Activated CD8-positive, alpha-beta memory T cell treated with anti-CD3 and anti-CD28 coated beads for 24 hours (primary cell): Measurements from ENCODE around the gene FGD6.
"Not testable (repeated sequence)": the region's sequence is repeated elsewhere in the genome, so short reads cannot be mapped to it uniquely, and the experiment has no call there.

Source experiments
- DNase-seq: peaks from one replicate; pipeline ENCODE4 v3.0.0-alpha.2; 2020

The FGD6 gene

GRCh38 chr12:95217377-95218149, at the start of gene FGD6, which contains the start of gene VEZT:
FGD6 (minus strand) TSS chr12:95217467; CDS start chr12:95217240, 227 bp downstream.
VEZT (plus strand) TSS chr12:95217807; CDS start chr12:95217851, 44 bp downstream.
- DNase-seq = peak; percentile 96

- DNase-seq = no peak
Observed at GRCh38 chr12:95266254-95266653, 49.0 kb upstream of the FGD6 start.

DNA sequence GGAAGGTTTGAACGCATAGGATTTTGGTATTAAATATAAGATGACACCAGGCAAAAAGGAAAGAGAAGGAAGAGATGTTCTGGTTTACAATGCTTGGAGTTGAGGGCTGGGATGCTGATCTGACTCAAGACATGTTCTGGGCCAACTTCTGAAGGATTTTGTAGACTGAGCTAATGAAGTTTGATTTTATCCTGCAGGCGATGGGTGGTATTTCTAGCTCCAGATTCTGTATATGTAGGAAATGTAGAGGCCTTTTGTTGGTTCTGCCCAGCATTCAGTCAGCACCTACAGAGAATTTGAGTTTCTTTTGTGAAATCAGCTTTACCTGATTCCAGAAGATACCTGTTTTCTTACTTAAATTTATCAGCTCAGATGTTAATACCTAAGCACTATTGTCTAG, 48.5 kb upstream of the FGD6 start:
- DNase-seq = no peak

DNA sequence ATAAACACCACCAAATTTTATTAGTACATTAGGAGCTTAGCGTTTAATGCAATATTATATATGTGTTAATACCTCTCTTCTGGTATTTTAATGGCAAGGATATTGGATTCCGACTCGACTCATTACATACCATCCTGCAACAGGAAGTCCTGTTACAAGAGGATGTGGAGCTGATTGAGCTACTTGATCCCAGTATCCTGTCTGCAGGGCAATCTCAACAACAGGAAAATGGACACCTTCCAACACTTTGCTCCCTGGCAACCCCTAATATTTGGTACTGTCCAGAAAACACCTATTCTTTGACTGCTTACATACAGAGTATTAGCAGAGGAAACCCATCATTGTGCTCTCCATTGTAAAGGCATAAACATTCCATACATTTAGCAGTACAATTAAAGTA, 45.5 kb upstream of the FGD6 start:
- no peak for DNase-seq

DNA sequence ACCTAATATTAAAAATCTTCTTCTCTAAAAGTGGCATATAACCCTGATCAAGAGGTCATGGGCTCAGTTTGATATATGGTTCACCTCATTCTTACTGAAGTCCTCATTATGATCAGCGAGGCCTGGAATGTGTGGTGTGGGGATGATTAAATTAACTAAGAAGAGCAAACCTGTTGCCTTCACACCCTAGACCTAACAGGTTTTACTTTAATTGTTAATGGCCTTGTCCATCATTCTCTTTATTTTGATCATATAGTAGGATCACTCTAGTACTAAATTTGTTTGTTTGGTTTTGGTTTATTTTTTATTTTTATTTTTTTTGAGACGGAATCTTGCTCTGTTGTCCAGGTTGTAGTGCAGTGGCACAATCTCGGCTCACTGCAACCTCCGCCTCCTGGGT, 43.8 kb upstream of the FGD6 start:
- DNase-seq = no peak

- no peak for DNase-seq
Observed at GRCh38 chr12:95259368-95259767, 42.1 kb upstream of the FGD6 start.

DNA sequence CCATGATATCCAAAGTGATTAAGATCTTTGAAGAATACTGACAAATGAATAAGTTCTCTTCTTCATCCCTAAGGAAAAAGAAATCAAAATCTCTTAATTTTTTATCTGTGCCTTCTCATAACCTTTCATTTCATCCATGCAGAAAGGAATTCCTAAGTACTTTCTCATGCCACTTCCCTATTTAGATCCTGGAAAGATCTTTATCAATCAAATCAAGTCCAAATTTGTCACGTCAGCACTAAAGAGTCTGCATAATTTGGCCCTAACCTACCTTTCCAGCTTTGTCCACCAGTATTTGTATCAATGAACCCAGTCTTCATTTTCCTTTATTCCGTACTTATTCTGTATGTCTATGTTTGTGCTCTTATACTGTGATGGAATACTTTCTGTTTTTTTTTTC, 41.5 kb upstream of the FGD6 start:
- no peak for DNase-seq

- no peak for DNase-seq
Observed at GRCh38 chr12:95258151-95258550, 40.9 kb upstream of the FGD6 start.

- DNase-seq = no peak
Observed at GRCh38 chr12:95257541-95257940, 40.3 kb upstream of the FGD6 start.

- DNase-seq = no peak
Observed at GRCh38 chr12:95253386-95253785, 36.1 kb upstream of the FGD6 start.

- DNase-seq = no peak
Observed at GRCh38 chr12:95248604-95249360, 31.5 kb upstream of the FGD6 start.

GRCh38 chr12:95248095-95248494, 30.8 kb upstream of the FGD6 start:
- DNase-seq = no peak

GRCh38 chr12:95244350-95244749, 27.1 kb upstream of the FGD6 start:
- DNase-seq = no peak

DNA sequence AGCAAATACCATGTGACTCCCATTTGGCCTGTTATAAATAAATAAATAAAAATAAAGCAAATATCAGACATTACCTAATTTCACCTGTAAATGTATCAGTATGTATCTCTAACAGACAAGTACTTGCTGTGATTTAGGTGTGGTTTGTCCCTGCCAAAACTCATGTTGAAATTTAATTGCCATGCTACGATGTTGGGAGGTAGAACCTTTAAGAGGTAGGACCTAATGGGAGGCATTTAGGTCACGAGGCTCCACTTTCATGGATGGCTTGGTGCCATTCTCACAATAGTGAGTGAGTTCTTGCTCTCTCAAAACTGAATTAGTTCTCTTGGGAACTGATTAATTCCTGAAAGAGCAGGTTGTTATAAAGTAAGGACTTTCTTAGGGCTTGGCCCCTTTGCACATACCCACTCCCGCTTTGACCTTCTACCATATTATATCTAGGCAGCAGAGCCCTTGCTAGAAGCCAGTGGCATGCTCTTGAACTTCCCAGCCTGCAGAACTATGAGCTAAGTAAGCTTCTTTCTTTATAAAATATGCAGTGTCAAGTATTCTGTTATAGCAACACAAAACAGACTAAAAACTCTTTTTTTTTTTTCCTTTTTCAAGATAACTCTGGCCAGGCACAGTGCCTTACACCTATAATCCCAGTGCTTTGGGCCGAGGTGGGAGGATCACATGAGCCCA, 26.4 kb upstream of the FGD6 start:
- no peak for DNase-seq

- DNase-seq = no peak
Observed at GRCh38 chr12:95241761-95242506, 24.7 kb upstream of the FGD6 start.

- DNase-seq = not testable (repeated sequence)
Observed at GRCh38 chr12:95241138-95241537, 23.9 kb upstream of the FGD6 start.

- DNase-seq = no peak
Observed at GRCh38 chr12:95240556-95240955, 23.3 kb upstream of the FGD6 start.

GRCh38 chr12:95239835-95240234, 22.6 kb upstream of the FGD6 start:
- not testable (repeated sequence) for DNase-seq

DNA sequence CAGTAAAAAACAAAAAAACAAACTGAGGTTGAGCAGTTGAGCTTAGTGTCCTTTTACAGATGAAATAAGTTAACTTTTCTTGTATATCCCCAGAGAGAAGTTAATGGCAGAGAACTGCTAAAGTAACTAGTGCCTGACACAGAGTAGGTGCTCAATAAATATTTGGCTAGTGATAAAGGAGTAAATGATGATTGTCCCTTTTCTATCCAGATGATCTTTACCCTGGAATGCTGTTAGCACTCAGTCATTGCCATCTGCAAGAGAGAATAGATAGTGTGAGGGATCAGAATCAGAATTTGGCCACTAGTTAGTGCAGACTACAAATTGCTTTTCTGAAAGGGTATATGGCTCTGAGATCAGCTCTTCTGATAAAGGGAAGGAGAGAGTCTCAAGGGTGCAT, 21.9 kb upstream of the FGD6 start:
- DNase-seq = no peak

DNA sequence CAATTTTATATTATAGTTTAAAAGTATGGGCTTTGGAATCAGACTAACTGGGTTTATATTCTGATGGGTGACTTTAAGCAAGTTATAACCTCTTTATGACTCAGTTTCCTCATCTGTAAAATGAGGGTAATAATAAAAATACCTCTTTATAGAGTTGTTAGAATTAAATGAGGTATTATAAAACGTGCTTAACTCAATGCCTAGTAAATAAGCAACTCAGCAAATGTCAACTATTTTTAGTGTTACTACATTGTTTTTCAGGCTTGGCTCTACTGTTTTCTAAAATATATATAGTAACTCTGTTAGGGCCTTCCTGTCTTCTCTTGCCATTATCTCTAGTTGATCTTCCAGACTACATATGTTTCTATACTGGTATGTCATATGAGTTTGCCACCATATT, 20.9 kb upstream of the FGD6 start:
- DNase-seq = no peak

DNA sequence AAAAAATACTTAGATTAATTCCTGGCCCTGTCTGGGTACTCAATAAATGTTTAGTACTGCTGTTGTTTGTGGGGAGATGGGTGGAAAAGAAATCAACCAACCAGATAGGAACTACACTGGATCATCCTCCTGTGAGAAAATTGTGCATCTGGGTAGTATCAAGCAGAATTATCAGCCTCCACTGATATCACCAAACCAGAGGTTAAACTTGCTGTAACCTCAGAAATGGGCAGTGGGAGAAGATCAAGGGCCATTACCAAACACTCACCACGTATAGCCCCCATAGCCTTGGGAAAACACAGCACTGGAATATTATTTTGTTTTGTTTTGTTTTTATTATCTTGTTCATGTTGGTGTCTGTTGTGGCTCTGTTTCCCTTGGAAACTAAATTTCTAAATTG, 20.0 kb upstream of the FGD6 start:
- no peak for DNase-seq

DNA sequence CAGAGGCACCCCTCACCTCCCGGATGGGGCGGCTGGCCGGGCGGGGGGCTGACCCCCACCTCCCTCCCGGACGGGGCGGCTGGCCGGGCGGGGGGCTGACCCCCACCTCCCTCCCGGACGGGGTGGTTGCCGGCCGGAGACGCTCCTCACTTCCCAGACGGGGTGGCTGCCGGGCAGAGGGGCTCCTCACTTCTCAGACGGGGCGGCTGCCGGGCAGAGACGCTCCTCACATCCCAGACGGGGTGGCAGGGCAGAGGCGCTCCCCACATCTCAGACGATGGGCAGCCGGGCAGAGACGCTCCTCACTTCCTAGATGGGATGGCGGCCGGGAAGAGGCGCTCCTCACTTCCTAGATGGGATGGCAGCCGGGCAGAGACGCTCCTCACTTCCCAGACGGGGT, 18.4 kb upstream of the FGD6 start:
- not testable (repeated sequence) for DNase-seq

GRCh38 chr12:95234187-95234586, 16.9 kb upstream of the FGD6 start:
- DNase-seq = not testable (repeated sequence)
